Vagina (tissue), 2 donors: ENCODE data around the gene GREB1.

Experiments used
- POLR2A ChIP-seq, 2 donors: fragments of 450-650 bp; IDR thresholded peaks; one replicate each; pipeline ENCODE4 v1.6.1; 2017; ENCODE audit warnings: antibody characterized with exemption in 2 of 2, mild to moderate bottlenecking in 2 of 2, moderate library complexity in 2 of 2
- TF ChIP-seq, protein P1 (sequence below), 3 experiments: fragments of 450-650 bp in 2 of 3; fragments of 200-600 bp in 1 of 3; sonication (generic) in 1 of 3; IDR thresholded peaks; one replicate each; pipeline ENCODE4 v1.5.1; 2017 to 2019; ENCODE audit warnings: antibody characterized with exemption in 3 of 3, mild to moderate bottlenecking in 2 of 3, moderate library complexity in 2 of 3

DNA sequence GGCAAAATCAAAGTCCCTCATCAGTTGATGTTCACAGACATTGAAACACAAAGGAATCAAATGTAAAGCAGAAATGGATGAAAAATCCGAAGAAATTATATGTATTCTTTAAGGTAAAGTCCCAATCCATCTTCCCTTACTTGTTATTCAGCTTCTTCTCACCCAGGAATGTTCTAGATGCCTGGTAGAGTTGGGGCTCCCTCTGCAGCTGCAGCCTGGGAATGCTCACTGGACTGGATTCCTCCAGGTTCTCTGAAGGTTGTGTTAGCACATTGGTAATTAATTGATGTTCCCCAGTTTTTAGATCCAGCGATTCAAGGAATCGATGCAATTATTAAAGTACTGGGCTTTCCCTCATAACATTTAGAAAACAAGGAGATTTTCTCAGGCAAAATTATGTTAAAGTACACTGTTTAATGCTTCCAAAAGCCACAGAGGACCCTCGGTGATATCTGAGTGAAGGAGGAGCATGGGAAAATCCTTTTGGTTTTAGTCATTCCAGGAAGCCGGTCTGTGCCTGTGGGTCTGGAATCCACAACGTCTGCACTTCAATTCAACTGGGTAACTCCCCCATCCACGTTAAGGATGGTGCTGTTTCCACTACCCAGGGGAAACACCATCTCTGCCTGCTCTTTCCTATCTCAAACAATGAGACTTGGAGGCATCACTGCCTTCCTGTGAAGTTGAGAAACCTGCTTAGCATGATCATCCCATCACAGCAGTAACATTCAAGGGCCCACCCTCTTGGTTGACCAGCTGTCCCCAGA, 114.2 kb downstream of the GREB1 start:
- TF ChIP-seq, protein P1, sequence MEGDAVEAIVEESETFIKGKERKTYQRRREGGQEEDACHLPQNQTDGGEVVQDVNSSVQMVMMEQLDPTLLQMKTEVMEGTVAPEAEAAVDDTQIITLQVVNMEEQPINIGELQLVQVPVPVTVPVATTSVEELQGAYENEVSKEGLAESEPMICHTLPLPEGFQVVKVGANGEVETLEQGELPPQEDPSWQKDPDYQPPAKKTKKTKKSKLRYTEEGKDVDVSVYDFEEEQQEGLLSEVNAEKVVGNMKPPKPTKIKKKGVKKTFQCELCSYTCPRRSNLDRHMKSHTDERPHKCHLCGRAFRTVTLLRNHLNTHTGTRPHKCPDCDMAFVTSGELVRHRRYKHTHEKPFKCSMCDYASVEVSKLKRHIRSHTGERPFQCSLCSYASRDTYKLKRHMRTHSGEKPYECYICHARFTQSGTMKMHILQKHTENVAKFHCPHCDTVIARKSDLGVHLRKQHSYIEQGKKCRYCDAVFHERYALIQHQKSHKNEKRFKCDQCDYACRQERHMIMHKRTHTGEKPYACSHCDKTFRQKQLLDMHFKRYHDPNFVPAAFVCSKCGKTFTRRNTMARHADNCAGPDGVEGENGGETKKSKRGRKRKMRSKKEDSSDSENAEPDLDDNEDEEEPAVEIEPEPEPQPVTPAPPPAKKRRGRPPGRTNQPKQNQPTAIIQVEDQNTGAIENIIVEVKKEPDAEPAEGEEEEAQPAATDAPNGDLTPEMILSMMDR (IDR thresholded peaks at IDR 0.05) = no peak
- no peak for TF ChIP-seq POLR2A (IDR thresholded peaks at IDR 0.05)
